ENCODE measurements around the gene PEX26. TPM values are rescaled to one million over a fixed set of nuclear protein-coding genes. Genes with fewer than 3 reads are reported as not detected.

Gene PEX26
- total RNA-seq, 1 experiment from 2014 or later: 30.6 TPM

GRCh38 chr22:18091478-18091877 is 13.7 kb downstream of the PEX26 start:
- POLR2A ChIA-PET (ENCODE audit: unreplicated experiment): no interaction called here
- Histone ChIP-seq H3K9ac (ENCODE audit: low read length) (no peak overlapping the region), H3K36me3 (ENCODE audit: low read depth, low read length) (peaks cover 5% of the 10 kb centered on the region; the same call in 1 of the 2 replicates), H2AFZ (ENCODE audit: low read length) (no peak overlapping the region), H3K9me2 (replicated peaks; ENCODE audit: low read length) (no peaks in the 10 kb centered on the region), H3K4me3 (ENCODE audit: low read length) (no peak overlapping the region), H3K79me2 (ENCODE audit: low read length) (no peaks in the 10 kb centered on the region), H3K27me3 (ENCODE audit: low read length) (no peaks in the 10 kb centered on the region), H3F3A (ENCODE audit: low read length, unreplicated experiment) (no peaks in the 10 kb centered on the region), H3K4me2 (ENCODE audit: low read length) (no peak overlapping the region), H3K27ac (ENCODE audit: low read length) (no peak overlapping the region), H3K4me1 (ENCODE audit: insufficient read depth, low read length) (0 out of 2 replicates have a peak, but pooled peaks cover 6% of the 10 kb centered on the region), H4K20me1 (ENCODE audit: low read length) (no peaks in the 10 kb centered on the region), H3K9me3 (ENCODE audit: low read length) (no peaks in the 10 kb centered on the region)
- no peak for DNase-seq
- CTCF ChIA-PET: no interaction called here
- no peak for ATAC-seq
- no peak for TF ChIP-seq EZH2phosphoT487 (IDR thresholded peaks at IDR 0.05; ENCODE audit: borderline replicate concordance, low read length)
- TF ChIP-seq EZH2 (IDR thresholded peaks at IDR 0.05; ENCODE audit: low read length, unreplicated experiment): no peak
- no peak for TF ChIP-seq CTCF (conservative IDR thresholded peaks at IDR 0.05; ENCODE audit: low read depth, low read length)
- no TSS peak for BruUV-seq (replicated peaks)
- intact Hi-C loops (cut with micrococcal nuclease): no loop called here

- H3K9me2 ChIP-seq (replicated peaks; ENCODE audit: low read length): no peaks in the 10 kb centered on the region
- H4K20me1 ChIP-seq (ENCODE audit: low read length): no peaks in the 10 kb centered on the region
- no peaks in the 10 kb centered on the region for H3K79me2 ChIP-seq (ENCODE audit: low read length)
- no peak overlapping the region for H2AFZ ChIP-seq (ENCODE audit: low read length)
- TF ChIP-seq CTCF (conservative IDR thresholded peaks at IDR 0.05; ENCODE audit: low read depth, low read length): no peak
- ChIA-PET CTCF (no interaction called here), POLR2A (ENCODE audit: unreplicated experiment) (no interaction called here)
- DNase-seq: no peak
- no peaks in the 10 kb centered on the region for H3F3A ChIP-seq (ENCODE audit: low read length, unreplicated experiment)
- 0 out of 2 replicates have a peak, but pooled peaks cover 6% of the 10 kb centered on the region for H3K4me1 ChIP-seq (ENCODE audit: insufficient read depth, low read length)
- no peak overlapping the region for H3K4me2 ChIP-seq (ENCODE audit: low read length)
- H3K27ac ChIP-seq (ENCODE audit: low read length): no peak overlapping the region
- BruUV-seq (replicated peaks): no TSS peak
- no peaks in the 10 kb centered on the region for H3K9me3 ChIP-seq (ENCODE audit: low read length)
- no peak for ATAC-seq
- H3K27me3 ChIP-seq (ENCODE audit: low read length): no peaks in the 10 kb centered on the region
- peaks cover 5% of the 10 kb centered on the region; the same call in 1 of the 2 replicates for H3K36me3 ChIP-seq (ENCODE audit: low read depth, low read length)
- intact Hi-C loops (cut with micrococcal nuclease): no loop called here
- no peak overlapping the region for H3K9ac ChIP-seq (ENCODE audit: low read length)
- H3K4me3 ChIP-seq (ENCODE audit: low read length): no peak overlapping the region
These were observed 14.2 kb downstream of the PEX26 start for GRCh38 chr22:18091916-18092526.

- 0 out of 2 replicates have a peak, but pooled peaks cover 6% of the 10 kb centered on the region for H3K4me1 ChIP-seq (ENCODE audit: insufficient read depth, low read length)
- TF ChIP-seq CTCF (conservative IDR thresholded peaks at IDR 0.05; ENCODE audit: low read depth, low read length) (no peak), EZH2phosphoT487 (IDR thresholded peaks at IDR 0.05; ENCODE audit: borderline replicate concordance, low read length) (no peak)
- intact Hi-C loops (cut with micrococcal nuclease): loop anchor here (2.0 kb wide), 1 partner anchor 49 kb away; no protein-coding TSS in a partner anchor
- DNase-seq (no peak), ATAC-seq (no peak)
- POLR2A ChIA-PET (ENCODE audit: unreplicated experiment): no interaction called here
- H3K27me3 ChIP-seq (ENCODE audit: low read length): no peaks in the 10 kb centered on the region
- H2AFZ ChIP-seq (ENCODE audit: low read length): no peak overlapping the region
- H3K79me2 ChIP-seq (ENCODE audit: low read length): no peaks in the 10 kb centered on the region
- no peak overlapping the region for H3K4me3 ChIP-seq (ENCODE audit: low read length)
- BruUV-seq (replicated peaks): no TSS peak
- no peaks in the 10 kb centered on the region for H3F3A ChIP-seq (ENCODE audit: low read length, unreplicated experiment)
- no peak overlapping the region for H3K4me2 ChIP-seq (ENCODE audit: low read length)
- H3K9ac ChIP-seq (ENCODE audit: low read length): no peak overlapping the region
- no peaks in the 10 kb centered on the region for H3K36me3 ChIP-seq (ENCODE audit: low read depth, low read length)
- CTCF ChIA-PET: no interaction called here
- H4K20me1 ChIP-seq (ENCODE audit: low read length): no peaks in the 10 kb centered on the region
- H3K9me3 ChIP-seq (ENCODE audit: low read length): no peaks in the 10 kb centered on the region
- no peaks in the 10 kb centered on the region for H3K9me2 ChIP-seq (replicated peaks; ENCODE audit: low read length)
- no peak overlapping the region for H3K27ac ChIP-seq (ENCODE audit: low read length)
These were observed 15.9 kb downstream of the PEX26 start for GRCh38 chr22:18093661-18094060.

Data from PC-3 (cell line).